Measurements from ENCODE around the gene CORO2B.

GRCh38 chr15:68639926-68640600, 61.3 kb downstream of the CORO2B start:
- no peak for TF ChIP-seq ZNF274 (IDR thresholded peaks at IDR 0.05; ENCODE audit: low read depth, low read length)
- TF ChIP-seq YY1 (IDR thresholded peaks at IDR 0.05; ENCODE audit: insufficient read depth, insufficient read length), result no peak

Data from NT2/D1 (cell line).